B cell (primary cell): ENCODE measurements around the gene ADAM12.

ENCODE experiments used
- CTCF ChIP-seq: fragments of 200-600 bp; IDR thresholded peaks from one replicate; pipeline ENCODE4 v1.8.0; 2022; ENCODE audit warnings: antibody characterized with exemption, mild to moderate bottlenecking
- EZH2 ChIP-seq: IDR thresholded peaks from 2 replicates; pipeline ENCODE4 v1.6.1; 2012; ENCODE audit warnings: borderline replicate concordance, low read depth, mild to moderate bottlenecking, moderate library complexity, low read length; ENCODE audit not compliant: insufficient read depth, poor library complexity, severe bottlenecking

- no peak for TF ChIP-seq CTCF
- no peak for TF ChIP-seq EZH2
Measured at GRCh38 chr10:126294451-126294850, 93.8 kb downstream of the ADAM12 start.
